ENCODE results near the gene TCF7L2. TPM values are rescaled to one million over a fixed set of nuclear protein-coding genes. Genes with fewer than 3 reads are reported as not detected.

The TCF7L2 gene
- total and polyA plus RNA-seq, 9 donors = 21.1 to 41.7 (median 34.5) TPM

DNA sequence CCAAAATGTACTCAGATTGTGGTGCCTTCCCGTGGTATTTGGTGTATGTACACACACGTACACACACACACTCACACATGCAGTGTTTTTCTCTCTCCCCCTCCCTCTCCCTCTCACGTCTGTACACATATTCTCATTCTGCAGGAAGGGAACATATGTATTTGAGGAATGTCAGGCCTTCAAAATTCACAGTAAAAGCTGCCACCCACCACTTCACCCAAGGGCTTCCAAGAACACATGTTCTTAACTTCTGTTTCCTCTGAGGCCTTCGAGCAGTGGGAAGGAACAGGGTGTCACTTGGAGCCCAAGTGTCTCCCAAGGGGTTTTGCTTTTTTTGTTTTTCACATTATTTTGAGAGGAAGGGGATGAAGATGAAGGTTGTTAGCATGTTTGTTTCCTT lies 198.9 kb downstream of the TCF7L2 start:
- no peak overlapping the region for H3K27ac ChIP-seq
- H3K36me3 ChIP-seq = no peaks in the 10 kb centered on the region
- DNase-seq = no peak
- no peaks in the 10 kb centered on the region for H3K4me1 ChIP-seq (ENCODE audit: insufficient read depth)
- H3K27me3 ChIP-seq = no peaks in the 10 kb centered on the region
- WGBS, 3 donors = 84 to 88% (median 85%) methylated on average over 4 of the region's 4 CpGs
- no peaks in the 10 kb centered on the region for H3K9me3 ChIP-seq
- no peak overlapping the region for H3K4me3 ChIP-seq
- TF ChIP-seq EP300 (IDR thresholded peaks at IDR 0.05) (no peak), POLR2A (IDR thresholded peaks at IDR 0.05) (no peak)
- TF ChIP-seq, protein P1, sequence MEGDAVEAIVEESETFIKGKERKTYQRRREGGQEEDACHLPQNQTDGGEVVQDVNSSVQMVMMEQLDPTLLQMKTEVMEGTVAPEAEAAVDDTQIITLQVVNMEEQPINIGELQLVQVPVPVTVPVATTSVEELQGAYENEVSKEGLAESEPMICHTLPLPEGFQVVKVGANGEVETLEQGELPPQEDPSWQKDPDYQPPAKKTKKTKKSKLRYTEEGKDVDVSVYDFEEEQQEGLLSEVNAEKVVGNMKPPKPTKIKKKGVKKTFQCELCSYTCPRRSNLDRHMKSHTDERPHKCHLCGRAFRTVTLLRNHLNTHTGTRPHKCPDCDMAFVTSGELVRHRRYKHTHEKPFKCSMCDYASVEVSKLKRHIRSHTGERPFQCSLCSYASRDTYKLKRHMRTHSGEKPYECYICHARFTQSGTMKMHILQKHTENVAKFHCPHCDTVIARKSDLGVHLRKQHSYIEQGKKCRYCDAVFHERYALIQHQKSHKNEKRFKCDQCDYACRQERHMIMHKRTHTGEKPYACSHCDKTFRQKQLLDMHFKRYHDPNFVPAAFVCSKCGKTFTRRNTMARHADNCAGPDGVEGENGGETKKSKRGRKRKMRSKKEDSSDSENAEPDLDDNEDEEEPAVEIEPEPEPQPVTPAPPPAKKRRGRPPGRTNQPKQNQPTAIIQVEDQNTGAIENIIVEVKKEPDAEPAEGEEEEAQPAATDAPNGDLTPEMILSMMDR (IDR thresholded peaks at IDR 0.05) = no peak
- intact Hi-C loops (cut with DNase I) = loop anchor here in 1 of 4 donors (10.0 kb wide), 1 partner anchor 236 kb away; no protein-coding TSS in a partner anchor

DNA sequence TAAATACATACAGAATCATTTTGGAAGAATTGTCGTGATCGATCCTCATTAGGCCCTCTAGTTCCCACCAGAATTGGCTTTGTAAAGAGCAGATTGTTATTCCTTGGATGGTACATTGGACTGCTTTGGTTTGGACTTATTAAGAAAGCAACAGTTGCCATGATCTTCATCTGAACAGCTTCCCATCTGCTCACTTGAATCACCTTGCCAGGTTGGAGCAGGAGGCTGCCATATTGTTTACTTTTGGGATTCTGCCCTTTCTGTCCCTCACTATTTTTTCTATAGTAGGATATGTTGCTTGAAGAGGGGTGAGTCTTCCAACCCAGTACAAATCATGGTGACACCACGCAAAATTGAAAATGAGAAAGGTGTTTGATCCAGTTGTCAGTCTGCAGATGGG lies 199.6 kb downstream of the TCF7L2 start:
- Histone ChIP-seq H3K4me1 (ENCODE audit: insufficient read depth) (no peaks in the 10 kb centered on the region), H3K27me3 (no peaks in the 10 kb centered on the region), H3K36me3 (no peaks in the 10 kb centered on the region), H3K4me3 (no peak overlapping the region), H3K27ac (no peak overlapping the region), H3K9me3 (no peaks in the 10 kb centered on the region)
- no peak for TF ChIP-seq POLR2A (IDR thresholded peaks at IDR 0.05)
- no peak for TF ChIP-seq EP300 (IDR thresholded peaks at IDR 0.05)
- TF ChIP-seq, protein P1 (IDR thresholded peaks at IDR 0.05) = no peak
- no peak for DNase-seq
- 62 to 81% (median 79%) methylated on average over 3 of the region's 3 CpGs for WGBS, 3 donors
- intact Hi-C loops (cut with DNase I) = loop anchor here in 2 of 4 donors (10.0 kb wide), 1 partner anchor 235 kb away; no protein-coding TSS in a partner anchor

DNA sequence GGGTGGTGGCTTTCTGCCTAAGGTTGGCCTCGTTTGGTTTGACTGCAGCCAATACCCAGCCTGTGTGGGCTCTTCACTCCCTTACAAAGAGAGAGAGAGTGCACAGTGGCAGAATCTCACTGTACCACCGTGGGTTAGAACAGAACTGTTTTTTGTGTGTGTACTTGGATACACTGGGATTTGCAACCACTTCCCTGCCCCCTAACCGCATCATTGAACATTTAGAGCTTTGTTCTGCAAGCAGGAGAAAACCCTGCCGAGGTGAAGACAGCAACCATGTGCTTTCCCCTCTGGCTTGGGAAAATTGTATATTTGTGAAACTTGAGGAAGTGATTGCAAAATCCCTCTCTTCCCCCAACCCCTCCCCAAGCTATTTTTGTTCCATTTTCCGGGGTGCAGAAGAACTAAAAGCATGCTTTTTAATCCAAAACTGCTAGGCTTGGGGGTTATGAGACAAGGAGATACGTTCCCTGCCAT lies 201.2 kb downstream of the TCF7L2 start:
- Histone ChIP-seq H3K27ac (no peak overlapping the region), H3K9me3 (no peaks in the 10 kb centered on the region), H3K36me3 (no peaks in the 10 kb centered on the region), H3K4me1 (ENCODE audit: insufficient read depth) (no peaks in the 10 kb centered on the region), H3K27me3 (no peaks in the 10 kb centered on the region), H3K4me3 (no peak overlapping the region)
- 71 to 78% (median 77%) methylated on average over 6 of the region's 6 CpGs for WGBS, 3 donors
- intact Hi-C loops (cut with DNase I) = loop anchor here in 1 of 4 donors (10.0 kb wide), 1 partner anchor 234 kb away; no protein-coding TSS in a partner anchor
- no peak for TF ChIP-seq EP300 (IDR thresholded peaks at IDR 0.05)
- TF ChIP-seq, protein P1 (IDR thresholded peaks at IDR 0.05) = no peak
- TF ChIP-seq POLR2A (IDR thresholded peaks at IDR 0.05) = no peak
- DNase-seq = no peak

DNA sequence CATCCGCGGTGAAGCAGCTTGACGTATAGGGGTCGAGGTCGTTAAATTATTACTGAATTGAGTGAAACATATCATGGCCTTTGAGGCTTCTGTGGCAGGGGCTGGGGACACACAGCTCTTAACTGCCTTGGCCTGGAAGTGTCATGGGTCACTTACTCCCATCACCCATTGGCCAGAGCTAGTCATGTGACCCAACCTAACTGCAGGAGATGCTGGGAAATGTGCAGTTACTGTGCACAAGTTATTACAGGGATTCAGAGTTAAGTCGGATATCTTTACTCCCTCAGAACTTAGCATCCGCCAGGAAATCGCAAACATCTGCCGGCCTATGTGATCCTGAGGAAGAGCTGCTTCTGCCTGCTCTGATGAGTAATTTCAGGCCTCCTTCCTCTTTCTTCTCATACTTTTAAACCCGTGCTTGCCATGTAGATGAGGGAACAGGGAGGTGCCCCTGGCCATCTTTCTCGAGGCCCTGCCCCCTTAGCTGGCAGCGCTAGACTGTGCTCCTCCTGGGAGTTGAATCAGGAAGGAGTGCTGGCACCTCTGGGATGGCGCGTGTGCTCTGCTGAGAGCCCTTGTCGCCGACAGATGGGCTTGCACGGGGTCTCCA lies 203.6 kb downstream of the TCF7L2 start:
- WGBS, 3 donors = 90 to 94% (median 93%) methylated on average over 17 of the region's 17 CpGs
- Histone ChIP-seq H3K4me3 (no peak overlapping the region), H3K27me3 (no peaks in the 10 kb centered on the region), H3K27ac (no peak overlapping the region), H3K4me1 (ENCODE audit: insufficient read depth) (peaks cover 2% of the 10 kb centered on the region), H3K36me3 (no peaks in the 10 kb centered on the region), H3K9me3 (no peaks in the 10 kb centered on the region)
- intact Hi-C loops (cut with DNase I) = loop anchor here in 1 of 4 donors (10.0 kb wide), 1 partner anchor 231 kb away; no protein-coding TSS in a partner anchor
- no peak for DNase-seq
- TF ChIP-seq, protein P1 (IDR thresholded peaks at IDR 0.05) = no peak
- TF ChIP-seq EP300 (IDR thresholded peaks at IDR 0.05) = no peak
- TF ChIP-seq POLR2A (IDR thresholded peaks at IDR 0.05) = no peak

Measured in ovary (tissue), 9 donors.